ENCODE data around the gene ZSCAN31. TPM values are rescaled to one million over a fixed set of nuclear protein-coding genes. Genes with fewer than 3 reads are reported as not detected.

Gene ZSCAN31
- total and polyA plus RNA-seq, 2 of the 8 experiments (the other 6 are each of a cell fraction or from before 2014, with no cell fraction given): 1.9 to 7.0 TPM

GRCh38 chr6:28333047-28333446, 2.9 kb downstream of the ZSCAN31 start:
- no peaks in the 10 kb centered on the region for H3K27me3 ChIP-seq (replicated peaks in 1 of 4; ENCODE audit: control insufficient read depth in 3 of 4, extremely low read depth in 1 of 4, insufficient read depth in 3 of 4, low read length in 3 of 4)
- H3K79me2 ChIP-seq (ENCODE audit: control insufficient read depth in 1 of 2, insufficient read depth in 2 of 2, low read length in 2 of 2): no peaks in the 10 kb centered on the region; a peak in 1 of 4 replicates
- H4K91ac ChIP-seq (replicated peaks; ENCODE audit: insufficient read length, low read length): no peak overlapping the region
- no peak overlapping the region for H2BK20ac ChIP-seq (ENCODE audit: low read length)
- H3K4me3 ChIP-seq (ENCODE audit: extremely low read depth in 1 of 4, insufficient read depth in 2 of 4, low read depth in 3 of 4, low read length in 4 of 4): no peak overlapping the region
- H2BK5ac ChIP-seq (ENCODE audit: low read depth, low read length): no peak overlapping the region
- peaks cover 0 to 8% (median 2%) of the 10 kb centered on the region in 4 experiments; a peak in 3 of 8 replicates for H3K36me3 ChIP-seq (ENCODE audit: control insufficient read depth in 2 of 4, insufficient read depth in 4 of 4, low read length in 3 of 4)
- no peak overlapping the region for H4K8ac ChIP-seq (ENCODE audit: extremely low read depth, insufficient read depth, low read length)
- H3K14ac ChIP-seq (ENCODE audit: insufficient read length): no peak overlapping the region
- DNase-seq (ENCODE audit: low read depth in 1 of 2, low spot score in 2 of 2): no peak
- H3K4me1 ChIP-seq (replicated peaks in 1 of 4; ENCODE audit: control insufficient read depth in 3 of 4, insufficient read depth in 4 of 4, low read length in 3 of 4): no peaks in the 10 kb centered on the region
- no peak overlapping the region for H3K56ac ChIP-seq (replicated peaks; ENCODE audit: insufficient read length, low read depth, low read length)
- H4K20me1 ChIP-seq (replicated peaks in 1 of 2; ENCODE audit: control insufficient read depth in 1 of 2, insufficient read depth in 2 of 2, low read length in 2 of 2): no peaks in the 10 kb centered on the region
- 76% methylated on average over 2 of the region's 2 CpGs; no CpG with 5 or more reads in 1 of the 2 experiments for WGBS, 2 experiments (ENCODE audit: extremely low coverage in 1 of 2, insufficient coverage in 1 of 2, insufficient read length in 1 of 2, insufficient replicate concordance in 2 of 2, low coverage in 1 of 2, low lambda C conversion rate in 2 of 2, missing lambda C conversion rate in 1 of 2)
- H2BK15ac ChIP-seq (ENCODE audit: low read length): no peak overlapping the region
- no peak overlapping the region for H3K18ac ChIP-seq (ENCODE audit: extremely low read depth, low read length)
- no peak overlapping the region for H2BK120ac ChIP-seq (replicated peaks; ENCODE audit: low read depth, low read length)
- no peak overlapping the region for H3K4me2 ChIP-seq (ENCODE audit: insufficient read depth in 1 of 2, low read depth in 2 of 2, low read length in 2 of 2)
- H3K27ac ChIP-seq (ENCODE audit: low read depth, low read length): no peak overlapping the region
- FAIRE-seq: no peak
- no peak overlapping the region for H4K5ac ChIP-seq (ENCODE audit: insufficient read length, low read depth, low read length)
- ChIA-PET CTCF (ENCODE audit: partially characterized antibody) (interaction anchor here (0.8 kb wide), 1 partner anchor 23 kb away, joined by 4 read pairs; no protein-coding TSS in a partner anchor), POLR2A (ENCODE audit: partially characterized antibody) (no interaction called here)
- H3K23ac ChIP-seq (ENCODE audit: insufficient read length): no peak overlapping the region
- H3K23me2 ChIP-seq (ENCODE audit: low read depth, low read length): peaks cover 2% of the 10 kb centered on the region; the same call in 1 of the 2 replicates
- H3K4ac ChIP-seq (replicated peaks; ENCODE audit: insufficient read length, low read depth, low read length): no peak overlapping the region
- H2AFZ ChIP-seq (ENCODE audit: low read length): no peak overlapping the region
- H3K9ac ChIP-seq (replicated peaks in 1 of 4; ENCODE audit: extremely low read depth in 1 of 4, low read depth in 3 of 4, low read length in 3 of 4): no peak overlapping the region
- no peak overlapping the region for H2AK5ac ChIP-seq (ENCODE audit: low read depth, low read length)
- no peaks in the 10 kb centered on the region for H3K79me1 ChIP-seq (ENCODE audit: low read depth, low read length)
- peaks cover 9 to 10% of the 10 kb centered on the region in 2 experiments for H3K9me3 ChIP-seq (ENCODE audit: insufficient read depth in 2 of 2, low read depth in 1 of 2, low read length in 1 of 2)
- no peak overlapping the region for H2BK12ac ChIP-seq (ENCODE audit: low read depth, low read length)
- TF ChIP-seq TAF1 (IDR thresholded peaks at IDR 0.05; ENCODE audit: low read depth, low read length): no peak
- TF ChIP-seq YY1 (IDR thresholded peaks at IDR 0.05; ENCODE audit: low read depth, low read length): no peak
- TF ChIP-seq NANOG (IDR thresholded peaks at IDR 0.05; ENCODE audit: insufficient read depth, low read depth, low read length, poor library complexity, severe bottlenecking): no peak
- TF ChIP-seq SAP30 (IDR thresholded peaks at IDR 0.05; ENCODE audit: insufficient read depth, insufficient replicate concordance, low read length): no peak
- no peak for TF ChIP-seq SIN3A (conservative IDR thresholded peaks at IDR 0.05 in 1 of 2, IDR thresholded peaks at IDR 0.05 in 1 of 2; ENCODE audit: low read depth in 1 of 2, low read length in 2 of 2)
- no peak for TF ChIP-seq EP300 (IDR thresholded peaks at IDR 0.05; ENCODE audit: borderline replicate concordance in 1 of 2, low read depth in 2 of 2, low read length in 2 of 2)
- TF ChIP-seq BRCA1 (IDR thresholded peaks at IDR 0.05; ENCODE audit: low read depth, low read length): no peak
- TF ChIP-seq TEAD4 (IDR thresholded peaks at IDR 0.05; ENCODE audit: low read depth, low read length): no peak
- TF ChIP-seq RBBP5 (IDR thresholded peaks at IDR 0.05; ENCODE audit: borderline replicate concordance, low read depth, low read length): no peak
- TF ChIP-seq USF2 (IDR thresholded peaks at IDR 0.05; ENCODE audit: low read length): no peak
- no peak for TF ChIP-seq GABPA (IDR thresholded peaks at IDR 0.05; ENCODE audit: borderline replicate concordance, insufficient read depth, low read length)
- TF ChIP-seq SP1 (IDR thresholded peaks at IDR 0.05; ENCODE audit: low read depth, low read length): no peak

Measured in H1 (cell line).